ENCODE measurements around the gene STAT6.

Gene STAT6

DNA sequence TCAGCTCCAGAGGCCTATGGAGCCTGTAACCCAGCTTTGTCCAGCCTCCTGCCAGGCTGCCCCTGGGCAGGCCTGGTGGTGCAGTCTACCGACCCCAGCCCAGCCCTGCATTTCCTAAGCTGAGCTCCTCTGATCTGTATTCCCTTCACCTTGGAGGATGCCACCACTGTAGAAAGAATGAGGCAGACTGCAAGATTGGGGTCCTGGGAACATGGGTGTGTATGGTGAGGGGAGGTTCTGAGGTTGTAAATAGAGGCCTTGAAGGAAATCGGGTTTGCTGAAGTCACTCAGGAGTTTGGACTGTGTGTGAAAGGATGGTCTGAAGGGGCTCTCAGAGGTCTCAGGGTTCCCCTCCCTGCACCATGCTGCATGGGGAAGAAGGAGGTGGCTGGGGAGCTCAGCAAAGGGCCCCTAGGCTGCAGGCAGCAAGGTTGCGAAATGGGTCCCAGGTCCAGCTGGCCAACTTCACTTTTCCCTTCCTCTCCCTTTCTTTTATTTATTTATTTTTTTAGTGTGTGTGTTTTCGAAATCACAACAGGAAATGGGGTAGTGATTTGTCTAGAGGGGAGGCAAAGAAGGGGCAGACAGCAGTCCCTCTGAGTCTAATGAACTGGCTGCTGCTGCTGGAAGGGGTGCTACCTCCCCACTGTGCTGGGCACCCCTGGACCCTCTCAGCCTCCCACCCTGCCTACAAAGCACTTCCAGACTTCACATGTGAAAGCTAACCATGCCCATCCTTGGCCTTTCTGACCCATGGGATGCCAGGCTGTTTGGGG lies 37.5 kb upstream of the STAT6 start:
- no peak overlapping the region for H3K9ac ChIP-seq (ENCODE audit: low read depth, low read length, poor library complexity, severe bottlenecking)

DNA sequence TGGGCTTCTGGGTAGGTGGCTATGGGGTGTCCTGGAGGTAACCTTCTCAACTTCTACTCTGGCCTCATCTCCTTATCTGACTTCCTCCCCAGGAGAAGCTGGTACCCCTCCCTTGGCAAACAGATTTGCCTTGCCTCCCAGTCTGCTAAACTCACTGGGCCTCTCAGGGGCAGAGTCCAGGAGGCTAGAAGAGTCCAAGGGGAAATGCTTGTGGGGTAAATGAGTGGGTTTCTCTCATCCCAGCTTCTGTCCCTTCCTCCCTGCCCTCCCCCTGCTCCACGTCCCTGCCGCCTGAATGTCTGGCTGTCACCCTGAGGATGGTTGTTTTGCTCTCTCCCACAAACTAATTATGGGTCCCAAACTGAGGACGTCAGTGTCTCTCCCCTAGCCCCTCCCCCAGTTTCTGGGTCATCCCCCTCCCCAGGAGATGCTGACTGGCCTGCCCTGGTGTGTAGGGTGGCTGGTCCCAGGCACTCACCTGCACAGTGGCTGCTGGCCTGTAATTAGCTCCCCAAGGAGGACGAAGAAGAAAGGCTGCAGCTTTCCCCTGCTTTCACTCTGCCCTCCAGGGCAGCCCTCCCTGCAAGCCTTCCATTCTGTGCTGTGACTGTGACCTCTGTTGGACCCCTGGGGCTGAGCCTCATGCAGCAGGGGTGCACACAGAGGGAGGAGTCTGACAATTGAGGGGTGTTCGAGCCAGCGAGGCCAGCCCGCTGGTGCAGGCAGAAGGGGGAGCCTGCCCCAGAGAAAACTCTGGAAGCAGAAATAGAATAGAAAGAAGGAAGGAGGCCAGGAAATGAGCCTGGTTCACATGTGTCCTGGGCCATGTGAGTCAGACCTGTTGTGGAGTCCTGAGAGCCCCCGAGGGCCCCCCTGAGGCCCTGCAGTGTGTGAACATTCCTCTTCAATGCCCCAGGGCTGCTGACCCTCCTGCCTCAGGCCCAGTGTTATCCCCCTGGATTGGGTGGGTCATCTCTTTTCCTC lies 36.1 kb upstream of the STAT6 start, which contains the start of gene LRP1-AS:
TSS of gene LRP1-AS (minus strand) at position 659 of the 984 bp plus-strand sequence.
- no peaks in the 10 kb centered on the region for H3K36me3 ChIP-seq (ENCODE audit: insufficient read depth, low read length)
- H2AFZ ChIP-seq (ENCODE audit: low read length): no peak within 1 kb of the TSS
- no peaks in the 10 kb centered on the region for H3K9me3 ChIP-seq (ENCODE audit: insufficient read depth, low read depth, low read length)
- H4K20me1 ChIP-seq (ENCODE audit: insufficient read depth, low read length, poor library complexity, severe bottlenecking): no peaks in the 10 kb centered on the region
- H3K9me2 ChIP-seq (replicated peaks; ENCODE audit: low read depth, low read length): no peaks in the 10 kb centered on the region
- peaks cover 27% of the 10 kb centered on the region for H3K4me1 ChIP-seq (ENCODE audit: insufficient read depth, low read length, poor library complexity, severe bottlenecking)
- H3K9ac ChIP-seq (ENCODE audit: low read depth, low read length, poor library complexity, severe bottlenecking): peak within 1 kb of the TSS; percentile 19
- H3K4me3 ChIP-seq (ENCODE audit: low read length, poor library complexity, severe bottlenecking): no peak within 1 kb of the TSS
- H3K27me3 ChIP-seq (ENCODE audit: insufficient read depth, low read length, poor library complexity, severe bottlenecking): no peaks in the 10 kb centered on the region
- no peaks in the 10 kb centered on the region for H3F3A ChIP-seq (ENCODE audit: low read depth)
- peak within 1 kb of the TSS; percentile 11 for H3K4me2 ChIP-seq (ENCODE audit: low read depth, low read length, poor library complexity, severe bottlenecking)
- no peak for TF ChIP-seq EZH2phosphoT487 (IDR thresholded peaks at IDR 0.05; ENCODE audit: borderline replicate concordance)
- TF ChIP-seq, protein P1, sequence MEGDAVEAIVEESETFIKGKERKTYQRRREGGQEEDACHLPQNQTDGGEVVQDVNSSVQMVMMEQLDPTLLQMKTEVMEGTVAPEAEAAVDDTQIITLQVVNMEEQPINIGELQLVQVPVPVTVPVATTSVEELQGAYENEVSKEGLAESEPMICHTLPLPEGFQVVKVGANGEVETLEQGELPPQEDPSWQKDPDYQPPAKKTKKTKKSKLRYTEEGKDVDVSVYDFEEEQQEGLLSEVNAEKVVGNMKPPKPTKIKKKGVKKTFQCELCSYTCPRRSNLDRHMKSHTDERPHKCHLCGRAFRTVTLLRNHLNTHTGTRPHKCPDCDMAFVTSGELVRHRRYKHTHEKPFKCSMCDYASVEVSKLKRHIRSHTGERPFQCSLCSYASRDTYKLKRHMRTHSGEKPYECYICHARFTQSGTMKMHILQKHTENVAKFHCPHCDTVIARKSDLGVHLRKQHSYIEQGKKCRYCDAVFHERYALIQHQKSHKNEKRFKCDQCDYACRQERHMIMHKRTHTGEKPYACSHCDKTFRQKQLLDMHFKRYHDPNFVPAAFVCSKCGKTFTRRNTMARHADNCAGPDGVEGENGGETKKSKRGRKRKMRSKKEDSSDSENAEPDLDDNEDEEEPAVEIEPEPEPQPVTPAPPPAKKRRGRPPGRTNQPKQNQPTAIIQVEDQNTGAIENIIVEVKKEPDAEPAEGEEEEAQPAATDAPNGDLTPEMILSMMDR (conservative IDR thresholded peaks at IDR 0.05; ENCODE audit: low read length): no peak
- no peaks in the 10 kb centered on the region for H3K79me2 ChIP-seq (ENCODE audit: insufficient read depth, low read length)

More for the DNA sequence above, 37.5 kb upstream of the STAT6 start:
- no peaks in the 10 kb centered on the region for H3F3A ChIP-seq (ENCODE audit: low read depth)
- H3K4me1 ChIP-seq (ENCODE audit: insufficient read depth, low read length, poor library complexity, severe bottlenecking): peaks cover 20% of the 10 kb centered on the region
- no peaks in the 10 kb centered on the region for H3K36me3 ChIP-seq (ENCODE audit: insufficient read depth, low read length)
- H4K20me1 ChIP-seq (ENCODE audit: insufficient read depth, low read length, poor library complexity, severe bottlenecking): no peaks in the 10 kb centered on the region
- no peak overlapping the region for H2AFZ ChIP-seq (ENCODE audit: low read length)
- no peaks in the 10 kb centered on the region for H3K9me3 ChIP-seq (ENCODE audit: insufficient read depth, low read depth, low read length)
- H3K4me3 ChIP-seq (ENCODE audit: low read length, poor library complexity, severe bottlenecking): no peak overlapping the region
- H3K79me2 ChIP-seq (ENCODE audit: insufficient read depth, low read length): no peaks in the 10 kb centered on the region
- H3K9me2 ChIP-seq (replicated peaks; ENCODE audit: low read depth, low read length): no peaks in the 10 kb centered on the region
- no peaks in the 10 kb centered on the region for H3K27me3 ChIP-seq (ENCODE audit: insufficient read depth, low read length, poor library complexity, severe bottlenecking)
- H3K4me2 ChIP-seq (ENCODE audit: low read depth, low read length, poor library complexity, severe bottlenecking): no peak overlapping the region
- no peak for TF ChIP-seq EZH2phosphoT487 (IDR thresholded peaks at IDR 0.05; ENCODE audit: borderline replicate concordance)
- TF ChIP-seq, protein P1 (conservative IDR thresholded peaks at IDR 0.05; ENCODE audit: low read length): no peak

DNA sequence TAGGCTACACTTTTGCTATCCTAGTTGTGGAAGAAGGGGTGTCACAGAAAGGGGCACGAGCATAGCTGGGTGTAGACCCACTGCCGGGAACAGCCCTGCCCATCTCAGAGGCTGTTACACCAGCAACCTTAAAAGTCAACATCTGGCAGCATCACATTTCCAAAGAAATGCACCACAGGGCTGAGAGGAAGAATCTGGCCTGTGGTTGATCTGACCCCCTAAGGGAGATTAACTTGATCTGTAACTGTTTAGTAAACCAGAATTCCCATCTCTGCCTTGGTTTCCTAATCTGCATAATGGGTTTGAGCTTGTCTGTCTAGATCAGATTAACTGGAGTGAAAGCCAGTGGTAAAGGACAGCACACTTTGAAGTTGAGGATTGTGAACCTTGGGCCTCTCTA lies 34.9 kb upstream of the STAT6 start:
- no peaks in the 10 kb centered on the region for H3F3A ChIP-seq (ENCODE audit: low read depth)
- H3K4me1 ChIP-seq (ENCODE audit: insufficient read depth, low read length, poor library complexity, severe bottlenecking): peaks cover 27% of the 10 kb centered on the region
- H3K9me2 ChIP-seq (replicated peaks; ENCODE audit: low read depth, low read length): no peaks in the 10 kb centered on the region
- no peak overlapping the region for H2AFZ ChIP-seq (ENCODE audit: low read length)
- H3K9ac ChIP-seq (ENCODE audit: low read depth, low read length, poor library complexity, severe bottlenecking): no peak overlapping the region
- no peaks in the 10 kb centered on the region for H3K36me3 ChIP-seq (ENCODE audit: insufficient read depth, low read length)
- no peaks in the 10 kb centered on the region for H3K27me3 ChIP-seq (ENCODE audit: insufficient read depth, low read length, poor library complexity, severe bottlenecking)
- H3K4me2 ChIP-seq (ENCODE audit: low read depth, low read length, poor library complexity, severe bottlenecking): no peak overlapping the region
- no peaks in the 10 kb centered on the region for H3K79me2 ChIP-seq (ENCODE audit: insufficient read depth, low read length)
- no peak for TF ChIP-seq EZH2phosphoT487 (IDR thresholded peaks at IDR 0.05; ENCODE audit: borderline replicate concordance)
- TF ChIP-seq, protein P1 (conservative IDR thresholded peaks at IDR 0.05; ENCODE audit: low read length): no peak
- H3K4me3 ChIP-seq (ENCODE audit: low read length, poor library complexity, severe bottlenecking): no peak overlapping the region
- H4K20me1 ChIP-seq (ENCODE audit: insufficient read depth, low read length, poor library complexity, severe bottlenecking): no peaks in the 10 kb centered on the region
- H3K9me3 ChIP-seq (ENCODE audit: insufficient read depth, low read depth, low read length): no peaks in the 10 kb centered on the region
